GM23338 (cell line): ENCODE data around the gene FMN1. TPM values are rescaled to one million over a fixed set of nuclear protein-coding genes. Genes with fewer than 3 reads are reported as not detected.
A peak's percentile ranks its signal among the peaks of the same experiment; 100 is the strongest.

ENCODE experiments used
- ATAC-seq: fragments of 200-7000 bp; cut with Tn5 transposase; 3 replicates; pipeline ENCODE4 v1.9.1; 2020
- DNase-seq: peaks from one replicate; pipeline ENCODE4 v3.0.0-alpha.2; 2015; ENCODE audit warnings: low spot score
- H2AFZ ChIP-seq: fragments of 200-600 bp; sonication (generic); 2 replicates; pipeline ENCODE4 v1.8.0; 2016; ENCODE audit warnings: antibody characterized with exemption, mild to moderate bottlenecking, moderate library complexity
- H3F3A ChIP-seq: fragments of 200-600 bp; sonication (generic); replicated peaks from 2 replicates; pipeline ENCODE4 v1.8.0; 2017; ENCODE audit warnings: antibody characterized with exemption, mixed run types, low read depth
- H3K27ac ChIP-seq: fragments of 200-600 bp; sonication (generic); 2 replicates; pipeline ENCODE4 v1.6.1; 2016; ENCODE audit warnings: low read depth
- H3K27me3 ChIP-seq: fragments of 200-600 bp; sonication (generic); 2 replicates; pipeline ENCODE4 v1.8.0; 2016; ENCODE audit warnings: mild to moderate bottlenecking, mixed run types, moderate library complexity; ENCODE audit not compliant: insufficient read depth
- H3K36me3 ChIP-seq: fragments of 200-600 bp; sonication (generic); 2 replicates; pipeline ENCODE4 v1.8.0; 2016; ENCODE audit warnings: mild to moderate bottlenecking; ENCODE audit not compliant: insufficient read depth
- H3K4me1 ChIP-seq: fragments of 200-600 bp; sonication (generic); 2 replicates; pipeline ENCODE4 v1.8.0; 2016; ENCODE audit warnings: mild to moderate bottlenecking, moderate library complexity; ENCODE audit not compliant: insufficient read depth
- H3K4me2 ChIP-seq: fragments of 200-600 bp; sonication (generic); 2 replicates; pipeline ENCODE4 v1.7.1; 2017; ENCODE audit warnings: mixed run types
- H3K4me3 ChIP-seq: fragments of 200-600 bp; sonication (generic); 2 replicates; pipeline ENCODE4 v1.6.1; 2016; ENCODE audit warnings: mixed run types
- H3K79me2 ChIP-seq: fragments of 200-600 bp; sonication (generic); replicated peaks from 2 replicates; pipeline ENCODE4 v1.8.0; 2017; ENCODE audit warnings: mild to moderate bottlenecking; ENCODE audit not compliant: insufficient read depth
- H3K9me2 ChIP-seq: fragments of 200-600 bp; sonication (generic); 2 replicates; pipeline ENCODE4 v1.8.0; 2017; ENCODE audit not compliant: insufficient read depth
- H4K20me1 ChIP-seq: fragments of 200-600 bp; sonication (generic); replicated peaks from 2 replicates; pipeline ENCODE4 v1.8.0; 2017; ENCODE audit warnings: mild to moderate bottlenecking; ENCODE audit not compliant: insufficient read depth
- H3K27ac Mint-ChIP-seq: 2 replicates; pipeline ENCODE4 v1.8.0; 2020; ENCODE audit warnings: inconsistent platforms, mild to moderate bottlenecking, moderate library complexity, mixed read lengths
- H3K27me3 Mint-ChIP-seq: 3 replicates; pipeline ENCODE4 v1.8.0; 2022; ENCODE audit warnings: low read depth, mild to moderate bottlenecking, moderate library complexity, mixed read lengths, inconsistent platforms; ENCODE audit not compliant: insufficient read depth, poor library complexity
- H3K36me3 Mint-ChIP-seq: 3 replicates; pipeline ENCODE4 v1.8.0; 2021; ENCODE audit warnings: low read depth, mild to moderate bottlenecking, inconsistent platforms, moderate library complexity, mixed read lengths
- H3K4me1 Mint-ChIP-seq: 3 replicates; pipeline ENCODE4 v1.8.0; 2020; ENCODE audit warnings: mild to moderate bottlenecking, inconsistent platforms, mixed read lengths
- H3K4me3 Mint-ChIP-seq: 3 replicates; pipeline ENCODE4 v1.8.0; 2021; ENCODE audit warnings: moderate library complexity, mild to moderate bottlenecking, inconsistent platforms, mixed read lengths
- H3K9me3 Mint-ChIP-seq: 3 replicates; pipeline ENCODE4 v1.8.0; 2020; ENCODE audit warnings: moderate library complexity, mild to moderate bottlenecking, inconsistent platforms, mixed read lengths
- CREB1 ChIP-seq: fragments of 250-450 bp; sonication (Bioruptor Pico); IDR thresholded peaks from 2 replicates; pipeline ENCODE4 v1.5.0; 2020; ENCODE audit warnings: low read depth, mild to moderate bottlenecking, moderate library complexity
- EZH2 ChIP-seq: fragments of 200-600 bp; sonication (generic); IDR thresholded peaks from one replicate; pipeline ENCODE4 v1.8.0; 2017; ENCODE audit warnings: antibody characterized with exemption, mild to moderate bottlenecking, low read depth; ENCODE audit not compliant: unreplicated experiment
- EZH2phosphoT487 ChIP-seq: fragments of 200-600 bp; sonication (generic); IDR thresholded peaks from one replicate; pipeline ENCODE4 v1.8.1; 2018; ENCODE audit warnings: antibody characterized with exemption; ENCODE audit not compliant: unreplicated experiment
- JUNB ChIP-seq: IDR thresholded peaks from one replicate; pipeline ENCODE4 v1.6.1; 2016; ENCODE audit warnings: antibody characterized with exemption; ENCODE audit not compliant: unreplicated experiment
- NANOG ChIP-seq: IDR thresholded peaks from 2 replicates; pipeline ENCODE4 v1.6.1; 2016; ENCODE audit warnings: antibody characterized with exemption, borderline replicate concordance
- POLR2AphosphoS5 ChIP-seq: IDR thresholded peaks from 2 replicates; pipeline ENCODE4 v1.6.1; 2016; ENCODE audit warnings: antibody characterized with exemption, low read depth
- STAT1 ChIP-seq: IDR thresholded peaks from one replicate; pipeline ENCODE4 v1.6.1; 2016; ENCODE audit warnings: antibody characterized with exemption; ENCODE audit not compliant: unreplicated experiment
- ZNF114 ChIP-seq: fragments of 250-450 bp; sonication (Bioruptor Pico); IDR thresholded peaks from 2 replicates; pipeline ENCODE4 v1.5.0; 2020; ENCODE audit warnings: mild to moderate bottlenecking, moderate library complexity
- ZNF331 ChIP-seq: fragments of 250-450 bp; sonication (Bioruptor Pico); IDR thresholded peaks from 2 replicates; pipeline ENCODE4 v1.5.0; 2020; ENCODE audit warnings: low read depth, mild to moderate bottlenecking, moderate library complexity
- polyA plus RNA-seq: library from polyadenylated mRNA; unstranded; fragments of >200 nt; fragmentation: Nextera tagmentation; extraction: Ambion mirVana; gene quantifications from 2 replicates; pipeline ENCODE4 v1.2.1, GENCODE V29; 2016
- total RNA-seq: library from RNA; depleted of rRNA; stranded (reverse); fragments of >200 nt; shearing (Covaris generic); gene quantifications from 2 replicates; pipeline ENCODE4 v1.2.3, GENCODE V29; 2014
- TF ChIP-seq, protein P1 (sequence below): fragments of 250-450 bp; sonication (Bioruptor Pico); IDR thresholded peaks from 2 replicates; pipeline ENCODE4 v1.5.0; 2020; ENCODE audit warnings: mild to moderate bottlenecking, moderate library complexity
- TF ChIP-seq, protein P2 (sequence below), 2 experiments: fragments of 200-600 bp in 1 of 2; sonication (generic) in 1 of 2; conservative IDR thresholded peaks; 2 replicates each; pipeline versions ENCODE4 v1.5.1 to v1.6.1; 2016 to 2017; ENCODE audit warnings: antibody characterized with exemption in 2 of 2, low read depth in 2 of 2, mild to moderate bottlenecking in 2 of 2, moderate library complexity in 1 of 2
- TF ChIP-seq, protein P3 (sequence below): IDR thresholded peaks from one replicate; pipeline ENCODE4 v1.6.1; 2018; ENCODE audit warnings: antibody characterized with exemption; ENCODE audit not compliant: unreplicated experiment
- TF ChIP-seq, protein P4 (sequence below): IDR thresholded peaks from 2 replicates; pipeline ENCODE4 v1.6.1; 2016; ENCODE audit warnings: antibody characterized with exemption

The FMN1 gene
- total and polyA plus RNA-seq, 2 experiments from 2014 or later: 1.2 to 1.6 TPM

DNA sequence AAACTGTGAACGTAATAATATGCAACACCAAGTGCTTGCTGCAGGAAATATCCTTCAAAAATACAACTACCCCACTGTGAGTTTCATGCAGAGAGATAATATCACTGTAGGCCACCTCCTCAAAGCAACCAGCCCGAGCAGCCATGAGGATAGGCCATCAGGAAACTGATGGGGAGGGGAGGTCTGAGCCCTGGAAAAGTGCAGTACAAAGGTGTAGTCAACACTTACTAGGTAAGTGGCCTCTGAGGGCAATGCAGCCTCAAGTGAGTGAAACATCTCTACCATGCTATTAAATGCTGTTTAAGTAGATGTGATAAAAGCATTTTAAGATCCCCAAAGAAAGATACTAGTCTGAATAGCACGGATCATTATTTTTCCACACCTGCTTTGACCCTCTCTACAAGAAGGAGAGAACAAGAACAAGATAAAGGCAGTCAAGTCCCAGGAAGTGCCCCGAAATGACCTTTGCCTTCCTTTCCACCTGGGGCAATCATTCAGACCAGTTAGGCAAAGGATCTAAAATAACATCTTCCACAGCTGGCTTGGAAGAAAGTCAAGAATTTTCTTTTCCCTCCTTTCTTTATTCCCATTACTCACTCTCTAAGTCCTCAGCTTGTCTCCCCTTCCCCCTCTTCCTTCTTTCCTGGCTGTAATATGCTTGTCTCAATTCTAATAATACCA lies 62.8 kb downstream of the FMN1 start:
- DNase-seq: no peak
- Histone ChIP-seq H3K36me3 (no peaks in the 10 kb centered on the region; the same call in 1 of the 2 replicates), H3K4me3 (no peak overlapping the region), H3K4me1 (peaks cover 3% of the 10 kb centered on the region; the same call in 1 of the 2 replicates), H2AFZ (peak overlapping the region; percentile 43; the same call in 1 of the 2 replicates), H3K4me2 (no peak overlapping the region), H3K27ac (no peak overlapping the region), H3K9me2 (no peaks in the 10 kb centered on the region), H3F3A (no peaks in the 10 kb centered on the region), H3K79me2 (no peaks in the 10 kb centered on the region), H4K20me1 (no peaks in the 10 kb centered on the region), H3K27me3 (no peaks in the 10 kb centered on the region)
- Mint-ChIP-seq H3K27ac (no peak overlapping the region), H3K27me3 (no peaks in the 10 kb centered on the region), H3K4me3 (no peak overlapping the region), H3K9me3 (no peaks in the 10 kb centered on the region; the same call in 1 of the 3 replicates), H3K36me3 (no peaks in the 10 kb centered on the region), H3K4me1 (peaks cover 3% of the 10 kb centered on the region; the same call in 2 of the 3 replicates)
- TF ChIP-seq EZH2phosphoT487 (no peak), NANOG (no peak), POLR2AphosphoS5 (no peak), ZNF114 (no peak), STAT1 (no peak), JUNB (no peak), EZH2 (no peak), CREB1 (CRISPR knock-in tag) (no peak), ZNF331 (CRISPR knock-in tag) (no peak)
- TF ChIP-seq, protein P1, sequence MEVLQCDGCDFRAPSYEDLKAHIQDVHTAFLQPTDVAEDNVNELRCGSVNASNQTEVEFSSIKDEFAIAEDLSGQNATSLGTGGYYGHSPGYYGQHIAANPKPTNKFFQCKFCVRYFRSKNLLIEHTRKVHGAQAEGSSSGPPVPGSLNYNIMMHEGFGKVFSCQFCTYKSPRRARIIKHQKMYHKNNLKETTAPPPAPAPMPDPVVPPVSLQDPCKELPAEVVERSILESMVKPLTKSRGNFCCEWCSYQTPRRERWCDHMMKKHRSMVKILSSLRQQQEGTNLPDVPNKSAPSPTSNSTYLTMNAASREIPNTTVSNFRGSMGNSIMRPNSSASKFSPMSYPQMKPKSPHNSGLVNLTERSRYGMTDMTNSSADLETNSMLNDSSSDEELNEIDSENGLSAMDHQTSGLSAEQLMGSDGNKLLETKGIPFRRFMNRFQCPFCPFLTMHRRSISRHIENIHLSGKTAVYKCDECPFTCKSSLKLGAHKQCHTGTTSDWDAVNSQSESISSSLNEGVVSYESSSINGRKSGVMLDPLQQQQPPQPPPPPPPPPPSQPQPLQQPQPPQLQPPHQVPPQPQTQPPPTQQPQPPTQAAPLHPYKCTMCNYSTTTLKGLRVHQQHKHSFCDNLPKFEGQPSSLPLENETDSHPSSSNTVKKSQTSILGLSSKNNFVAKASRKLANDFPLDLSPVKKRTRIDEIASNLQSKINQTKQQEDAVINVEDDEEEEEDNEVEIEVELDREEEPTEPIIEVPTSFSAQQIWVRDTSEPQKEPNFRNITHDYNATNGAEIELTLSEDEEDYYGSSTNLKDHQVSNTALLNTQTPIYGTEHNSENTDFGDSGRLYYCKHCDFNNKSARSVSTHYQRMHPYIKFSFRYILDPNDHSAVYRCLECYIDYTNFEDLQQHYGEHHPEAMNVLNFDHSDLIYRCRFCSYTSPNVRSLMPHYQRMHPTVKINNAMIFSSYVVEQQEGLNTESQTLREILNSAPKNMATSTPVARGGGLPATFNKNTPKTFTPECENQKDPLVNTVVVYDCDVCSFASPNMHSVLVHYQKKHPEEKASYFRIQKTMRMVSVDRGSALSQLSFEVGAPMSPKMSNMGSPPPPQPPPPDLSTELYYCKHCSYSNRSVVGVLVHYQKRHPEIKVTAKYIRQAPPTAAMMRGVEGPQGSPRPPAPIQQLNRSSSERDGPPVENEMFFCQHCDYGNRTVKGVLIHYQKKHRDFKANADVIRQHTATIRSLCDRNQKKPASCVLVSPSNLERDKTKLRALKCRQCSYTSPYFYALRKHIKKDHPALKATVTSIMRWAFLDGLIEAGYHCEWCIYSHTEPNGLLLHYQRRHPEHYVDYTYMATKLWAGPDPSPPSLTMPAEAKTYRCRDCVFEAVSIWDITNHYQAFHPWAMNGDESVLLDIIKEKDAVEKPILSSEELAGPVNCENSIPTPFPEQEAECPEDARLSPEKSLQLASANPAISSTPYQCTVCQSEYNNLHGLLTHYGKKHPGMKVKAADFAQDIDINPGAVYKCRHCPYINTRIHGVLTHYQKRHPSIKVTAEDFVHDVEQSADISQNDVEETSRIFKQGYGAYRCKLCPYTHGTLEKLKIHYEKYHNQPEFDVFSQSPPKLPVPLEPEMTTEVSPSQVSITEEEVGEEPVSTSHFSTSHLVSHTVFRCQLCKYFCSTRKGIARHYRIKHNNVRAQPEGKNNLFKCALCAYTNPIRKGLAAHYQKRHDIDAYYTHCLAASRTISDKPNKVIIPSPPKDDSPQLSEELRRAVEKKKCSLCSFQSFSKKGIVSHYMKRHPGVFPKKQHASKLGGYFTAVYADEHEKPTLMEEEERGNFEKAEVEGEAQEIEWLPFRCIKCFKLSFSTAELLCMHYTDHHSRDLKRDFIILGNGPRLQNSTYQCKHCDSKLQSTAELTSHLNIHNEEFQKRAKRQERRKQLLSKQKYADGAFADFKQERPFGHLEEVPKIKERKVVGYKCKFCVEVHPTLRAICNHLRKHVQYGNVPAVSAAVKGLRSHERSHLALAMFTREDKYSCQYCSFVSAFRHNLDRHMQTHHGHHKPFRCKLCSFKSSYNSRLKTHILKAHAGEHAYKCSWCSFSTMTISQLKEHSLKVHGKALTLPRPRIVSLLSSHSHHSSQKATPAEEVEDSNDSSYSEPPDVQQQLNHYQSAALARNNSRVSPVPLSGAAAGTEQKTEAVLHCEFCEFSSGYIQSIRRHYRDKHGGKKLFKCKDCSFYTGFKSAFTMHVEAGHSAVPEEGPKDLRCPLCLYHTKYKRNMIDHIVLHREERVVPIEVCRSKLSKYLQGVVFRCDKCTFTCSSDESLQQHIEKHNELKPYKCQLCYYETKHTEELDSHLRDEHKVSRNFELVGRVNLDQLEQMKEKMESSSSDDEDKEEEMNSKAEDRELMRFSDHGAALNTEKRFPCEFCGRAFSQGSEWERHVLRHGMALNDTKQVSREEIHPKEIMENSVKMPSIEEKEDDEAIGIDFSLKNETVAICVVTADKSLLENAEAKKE (CRISPR knock-in tag): no peak
- TF ChIP-seq, protein P2, sequence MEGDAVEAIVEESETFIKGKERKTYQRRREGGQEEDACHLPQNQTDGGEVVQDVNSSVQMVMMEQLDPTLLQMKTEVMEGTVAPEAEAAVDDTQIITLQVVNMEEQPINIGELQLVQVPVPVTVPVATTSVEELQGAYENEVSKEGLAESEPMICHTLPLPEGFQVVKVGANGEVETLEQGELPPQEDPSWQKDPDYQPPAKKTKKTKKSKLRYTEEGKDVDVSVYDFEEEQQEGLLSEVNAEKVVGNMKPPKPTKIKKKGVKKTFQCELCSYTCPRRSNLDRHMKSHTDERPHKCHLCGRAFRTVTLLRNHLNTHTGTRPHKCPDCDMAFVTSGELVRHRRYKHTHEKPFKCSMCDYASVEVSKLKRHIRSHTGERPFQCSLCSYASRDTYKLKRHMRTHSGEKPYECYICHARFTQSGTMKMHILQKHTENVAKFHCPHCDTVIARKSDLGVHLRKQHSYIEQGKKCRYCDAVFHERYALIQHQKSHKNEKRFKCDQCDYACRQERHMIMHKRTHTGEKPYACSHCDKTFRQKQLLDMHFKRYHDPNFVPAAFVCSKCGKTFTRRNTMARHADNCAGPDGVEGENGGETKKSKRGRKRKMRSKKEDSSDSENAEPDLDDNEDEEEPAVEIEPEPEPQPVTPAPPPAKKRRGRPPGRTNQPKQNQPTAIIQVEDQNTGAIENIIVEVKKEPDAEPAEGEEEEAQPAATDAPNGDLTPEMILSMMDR (conservative IDR thresholded peaks at IDR 0.05; ENCODE audit: low read depth in 2 of 2): no peak
- TF ChIP-seq, protein P3, sequence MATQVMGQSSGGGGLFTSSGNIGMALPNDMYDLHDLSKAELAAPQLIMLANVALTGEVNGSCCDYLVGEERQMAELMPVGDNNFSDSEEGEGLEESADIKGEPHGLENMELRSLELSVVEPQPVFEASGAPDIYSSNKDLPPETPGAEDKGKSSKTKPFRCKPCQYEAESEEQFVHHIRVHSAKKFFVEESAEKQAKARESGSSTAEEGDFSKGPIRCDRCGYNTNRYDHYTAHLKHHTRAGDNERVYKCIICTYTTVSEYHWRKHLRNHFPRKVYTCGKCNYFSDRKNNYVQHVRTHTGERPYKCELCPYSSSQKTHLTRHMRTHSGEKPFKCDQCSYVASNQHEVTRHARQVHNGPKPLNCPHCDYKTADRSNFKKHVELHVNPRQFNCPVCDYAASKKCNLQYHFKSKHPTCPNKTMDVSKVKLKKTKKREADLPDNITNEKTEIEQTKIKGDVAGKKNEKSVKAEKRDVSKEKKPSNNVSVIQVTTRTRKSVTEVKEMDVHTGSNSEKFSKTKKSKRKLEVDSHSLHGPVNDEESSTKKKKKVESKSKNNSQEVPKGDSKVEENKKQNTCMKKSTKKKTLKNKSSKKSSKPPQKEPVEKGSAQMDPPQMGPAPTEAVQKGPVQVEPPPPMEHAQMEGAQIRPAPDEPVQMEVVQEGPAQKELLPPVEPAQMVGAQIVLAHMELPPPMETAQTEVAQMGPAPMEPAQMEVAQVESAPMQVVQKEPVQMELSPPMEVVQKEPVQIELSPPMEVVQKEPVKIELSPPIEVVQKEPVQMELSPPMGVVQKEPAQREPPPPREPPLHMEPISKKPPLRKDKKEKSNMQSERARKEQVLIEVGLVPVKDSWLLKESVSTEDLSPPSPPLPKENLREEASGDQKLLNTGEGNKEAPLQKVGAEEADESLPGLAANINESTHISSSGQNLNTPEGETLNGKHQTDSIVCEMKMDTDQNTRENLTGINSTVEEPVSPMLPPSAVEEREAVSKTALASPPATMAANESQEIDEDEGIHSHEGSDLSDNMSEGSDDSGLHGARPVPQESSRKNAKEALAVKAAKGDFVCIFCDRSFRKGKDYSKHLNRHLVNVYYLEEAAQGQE: no peak
- TF ChIP-seq, protein P4, sequence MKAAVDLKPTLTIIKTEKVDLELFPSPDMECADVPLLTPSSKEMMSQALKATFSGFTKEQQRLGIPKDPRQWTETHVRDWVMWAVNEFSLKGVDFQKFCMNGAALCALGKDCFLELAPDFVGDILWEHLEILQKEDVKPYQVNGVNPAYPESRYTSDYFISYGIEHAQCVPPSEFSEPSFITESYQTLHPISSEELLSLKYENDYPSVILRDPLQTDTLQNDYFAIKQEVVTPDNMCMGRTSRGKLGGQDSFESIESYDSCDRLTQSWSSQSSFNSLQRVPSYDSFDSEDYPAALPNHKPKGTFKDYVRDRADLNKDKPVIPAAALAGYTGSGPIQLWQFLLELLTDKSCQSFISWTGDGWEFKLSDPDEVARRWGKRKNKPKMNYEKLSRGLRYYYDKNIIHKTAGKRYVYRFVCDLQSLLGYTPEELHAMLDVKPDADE: no peak
- no peak for ATAC-seq
